ENCODE measurements around the gene COQ8B.

- TF ChIP-seq CTCF (optimal IDR thresholded peaks at IDR 0.05 in 1 of 3, IDR thresholded peaks at IDR 0.05 in 1 of 3, conservative IDR thresholded peaks at IDR 0.05 in 1 of 3; ENCODE audit: extremely low read depth in 1 of 3, insufficient read depth in 2 of 3, low read length in 3 of 3) (no peak), EZH2 (IDR thresholded peaks at IDR 0.05; ENCODE audit: low read length) (no peak)
Measured at GRCh38 chr19:40705362-40705651, 11.4 kb downstream of the COQ8B start.

All from keratinocyte (primary cell).